ENCODE measurements around the gene KCNJ12. TPM values are rescaled to one million over a fixed set of nuclear protein-coding genes. Genes with fewer than 3 reads are reported as not detected.

The KCNJ12 gene
- total and polyA plus RNA-seq, 2 of the 13 experiments (the other 11 are each of a cell fraction or from before 2014, with no cell fraction given) = not detected

GRCh38 chr17:21458054-21458453, 81.9 kb downstream of the KCNJ12 start:
- Histone ChIP-seq H4K20me1 (ENCODE audit: insufficient read depth, low read length) (no peaks in the 10 kb centered on the region), H3K4me1 (ENCODE audit: insufficient read depth, low read length) (no peaks in the 10 kb centered on the region), H3K27me3 (ENCODE audit: control insufficient read depth in 1 of 2, insufficient read depth in 2 of 2, low read length in 2 of 2) (peaks cover 1 to 15% of the 10 kb centered on the region in 2 experiments; a peak in 2 of 5 replicates), H3K9me3 (ENCODE audit: low read length) (no peaks in the 10 kb centered on the region), H2AFZ (ENCODE audit: low read length) (no peak overlapping the region), H3K9ac (ENCODE audit: insufficient read depth, low read depth, low read length) (no peak overlapping the region), H3K79me2 (ENCODE audit: insufficient read depth, low read length) (no peaks in the 10 kb centered on the region), H3K4me2 (ENCODE audit: low read depth, low read length) (no peak overlapping the region), H3K4me3 (replicated peaks in 1 of 3; ENCODE audit: insufficient read depth in 1 of 3, low read depth in 2 of 3, low read length in 3 of 3) (no peak overlapping the region), H3K36me3 (replicated peaks in 1 of 2; ENCODE audit: control insufficient read depth in 1 of 2, insufficient read depth in 2 of 2, low read length in 2 of 2) (no peaks in the 10 kb centered on the region), H3K27ac (ENCODE audit: extremely low read length, insufficient read depth, low read length) (no peak overlapping the region)
- ChIA-PET CTCF (ENCODE audit: low intra/inter-chr PET ratio, low total read pairs) (interaction anchor here (1.7 kb wide), 1 partner anchor 53 kb away, joined by 4 read pairs; no protein-coding TSS in a partner anchor), POLR2A (no interaction called here)
- in situ Hi-C loops (cut with HindIII; ENCODE audit: extremely low pct_ligation_motif_present, low pct_unique_long_range_greater_than_20kb) = loop anchor here (5.0 to 10.0 kb wide), 2 partner anchors 54 to 173 kb away; partner anchors contain the start of gene MAP2K3
- intact Hi-C loops (cut with micrococcal nuclease; ENCODE audit: unreplicated experiment) = no loop called here
- WGBS (ENCODE audit: low lambda C conversion rate) = 10% methylated on average over 7 of the region's 7 CpGs
- no TSS peak for BruUV-seq (replicated peaks)
- TF ChIP-seq CHCHD3 (CRISPR knock-in tag; IDR thresholded peaks at IDR 0.05) (no peak), HNRNPUL1 (IDR thresholded peaks at IDR 0.05; ENCODE audit: low read depth, low read length) (no peak), ZC3H13 (CRISPR knock-in tag; IDR thresholded peaks at IDR 0.05) (no peak), CEBPG (CRISPR knock-in tag; IDR thresholded peaks at IDR 0.05) (no peak), ATF7 (IDR thresholded peaks at IDR 0.05) (no peak), ATF7 (CRISPR knock-in tag; IDR thresholded peaks at IDR 0.05) (no peak), ZNF557 (CRISPR knock-in tag; IDR thresholded peaks at IDR 0.05) (no peak), ZNF335 (CRISPR knock-in tag; IDR thresholded peaks at IDR 0.05) (no peak), CREB3 (CRISPR knock-in tag; IDR thresholded peaks at IDR 0.05) (no peak), POLR2AphosphoS5 (IDR thresholded peaks at IDR 0.05; ENCODE audit: low read depth, low read length) (no peak), SRSF9 (IDR thresholded peaks at IDR 0.05; ENCODE audit: borderline replicate concordance, insufficient read depth, low read depth, low read length, poor library complexity, severe bottlenecking) (no peak), ZNF616 (CRISPR knock-in tag; IDR thresholded peaks at IDR 0.05; ENCODE audit: low read depth) (no peak), ZNF780A (CRISPR knock-in tag; IDR thresholded peaks at IDR 0.05) (no peak), FOXC1 (CRISPR knock-in tag; IDR thresholded peaks at IDR 0.05; ENCODE audit: borderline replicate concordance) (no peak), ZBTB46 (CRISPR knock-in tag; IDR thresholded peaks at IDR 0.05; ENCODE audit: borderline replicate concordance) (no peak), SNRNP70 (IDR thresholded peaks at IDR 0.05; ENCODE audit: low read depth, low read length) (no peak), ZNF83 (CRISPR knock-in tag; IDR thresholded peaks at IDR 0.05; ENCODE audit: borderline replicate concordance) (no peak), RORA (CRISPR knock-in tag; IDR thresholded peaks at IDR 0.05) (no peak)
- TF ChIP-seq, protein P1, sequence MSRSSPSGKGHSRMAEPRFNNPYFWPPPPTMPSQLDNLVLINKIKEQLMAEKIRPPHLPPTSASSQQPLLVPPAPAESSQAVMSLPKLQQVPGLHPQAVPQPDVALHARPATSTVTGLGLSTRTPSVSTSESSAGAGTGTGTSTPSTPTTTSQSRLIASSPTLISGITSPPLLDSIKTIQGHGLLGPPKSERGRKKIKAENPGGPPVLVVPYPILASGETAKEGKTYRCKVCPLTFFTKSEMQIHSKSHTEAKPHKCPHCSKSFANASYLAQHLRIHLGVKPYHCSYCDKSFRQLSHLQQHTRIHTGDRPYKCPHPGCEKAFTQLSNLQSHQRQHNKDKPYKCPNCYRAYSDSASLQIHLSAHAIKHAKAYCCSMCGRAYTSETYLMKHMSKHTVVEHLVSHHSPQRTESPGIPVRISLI (CRISPR knock-in tag; IDR thresholded peaks at IDR 0.05; ENCODE audit: borderline replicate concordance) = no peak
- DNase-seq (ENCODE audit: low spot score) (no peak), FAIRE-seq (no peak), ATAC-seq (no peak)

All from HepG2 (cell line).